Mucosa of rectum (tissue), 2 donors: ENCODE measurements around the gene RARB.

ENCODE experiments used
- H3K27ac ChIP-seq, 2 donors: one replicate each; pipeline ENCODE4 v1.7.0; 2013; ENCODE audit warnings: inconsistent platforms in 2 of 2, low read depth in 2 of 2, low read length in 2 of 2
- H3K27me3 ChIP-seq, 2 donors: one replicate each; pipeline ENCODE4 v1.7.0; 2013; ENCODE audit warnings: low read length in 2 of 2; ENCODE audit not compliant: control insufficient read depth in 2 of 2, insufficient read depth in 2 of 2
- H3K36me3 ChIP-seq, 2 donors: one replicate each; pipeline ENCODE4 v1.7.0; 2013; ENCODE audit warnings: low read length in 2 of 2; ENCODE audit not compliant: control insufficient read depth in 2 of 2, insufficient read depth in 2 of 2
- H3K4me1 ChIP-seq, 2 donors: one replicate each; pipeline ENCODE4 v1.7.0; 2013; ENCODE audit warnings: low read length in 2 of 2, mild to moderate bottlenecking in 1 of 2; ENCODE audit not compliant: control insufficient read depth in 2 of 2, insufficient read depth in 2 of 2
- H3K4me3 ChIP-seq, 2 donors: one replicate each; pipeline ENCODE4 v1.7.0; 2013; ENCODE audit warnings: low read length in 2 of 2
- H3K9ac ChIP-seq, 2 donors: one replicate each; pipeline ENCODE4 v1.7.0; 2013; ENCODE audit warnings: low read length in 2 of 2, low read depth in 1 of 2, mild to moderate bottlenecking in 1 of 2
- H3K9me3 ChIP-seq, 2 donors: one replicate each; pipeline ENCODE4 v1.7.0; 2013; ENCODE audit warnings: low read length in 2 of 2; ENCODE audit not compliant: control insufficient read depth in 2 of 2
- donor health status: healthy.
- donor health status: Normal muscosa, but diverticular disease.

RARB gene

GRCh38 chr3:25513642-25514266 is 85.7 kb downstream of the RARB start:
- Histone ChIP-seq H3K9ac (no peak overlapping the region), H3K27me3 (no peaks in the 10 kb centered on the region), H3K4me1 (no peaks in the 10 kb centered on the region), H3K27ac (no peak overlapping the region), H3K4me3 (no peak overlapping the region), H3K9me3 (no peaks in the 10 kb centered on the region), H3K36me3 (no peaks in the 10 kb centered on the region)

- no peaks in the 10 kb centered on the region for H3K27me3 ChIP-seq
- no peaks in the 10 kb centered on the region for H3K4me1 ChIP-seq
- no peak overlapping the region for H3K27ac ChIP-seq
- no peak overlapping the region for H3K9ac ChIP-seq
- no peaks in the 10 kb centered on the region for H3K36me3 ChIP-seq
- H3K9me3 ChIP-seq = no peaks in the 10 kb centered on the region
- H3K4me3 ChIP-seq = no peak overlapping the region
Measured at GRCh38 chr3:25515171-25515570, 87.1 kb downstream of the RARB start.

- no peak overlapping the region for H3K4me3 ChIP-seq
- H3K36me3 ChIP-seq = no peaks in the 10 kb centered on the region
- H3K27ac ChIP-seq = no peak overlapping the region
- no peaks in the 10 kb centered on the region for H3K9me3 ChIP-seq
- H3K9ac ChIP-seq = no peak overlapping the region
- no peaks in the 10 kb centered on the region for H3K4me1 ChIP-seq
- H3K27me3 ChIP-seq = no peaks in the 10 kb centered on the region
Measured at GRCh38 chr3:25520926-25521559, 93.0 kb downstream of the RARB start.

GRCh38 chr3:25527336-25527735 is 99.3 kb downstream of the RARB start:
- Histone ChIP-seq H3K27ac (no peak overlapping the region), H3K9ac (no peak overlapping the region), H3K27me3 (no peaks in the 10 kb centered on the region), H3K4me3 (no peak overlapping the region), H3K36me3 (no peaks in the 10 kb centered on the region), H3K9me3 (no peaks in the 10 kb centered on the region), H3K4me1 (no peaks in the 10 kb centered on the region)

- H3K27me3 ChIP-seq = no peaks in the 10 kb centered on the region
- no peaks in the 10 kb centered on the region for H3K4me1 ChIP-seq
- H3K36me3 ChIP-seq = no peaks in the 10 kb centered on the region
- no peak overlapping the region for H3K4me3 ChIP-seq
- no peak overlapping the region for H3K27ac ChIP-seq
- H3K9ac ChIP-seq = no peak overlapping the region
- H3K9me3 ChIP-seq = no peaks in the 10 kb centered on the region
Measured at GRCh38 chr3:25527801-25528200, 99.7 kb downstream of the RARB start.

GRCh38 chr3:25531971-25532370 is 103.9 kb downstream of the RARB start:
- Histone ChIP-seq H3K9ac (no peak overlapping the region), H3K4me1 (no peaks in the 10 kb centered on the region), H3K27ac (no peak overlapping the region), H3K27me3 (no peaks in the 10 kb centered on the region), H3K36me3 (no peaks in the 10 kb centered on the region), H3K4me3 (no peak overlapping the region), H3K9me3 (no peaks in the 10 kb centered on the region)

- H3K4me3 ChIP-seq = no peak overlapping the region
- no peaks in the 10 kb centered on the region for H3K36me3 ChIP-seq
- H3K27me3 ChIP-seq = no peaks in the 10 kb centered on the region
- H3K9ac ChIP-seq = no peak overlapping the region
- no peaks in the 10 kb centered on the region for H3K9me3 ChIP-seq
- no peaks in the 10 kb centered on the region for H3K4me1 ChIP-seq
- no peak overlapping the region for H3K27ac ChIP-seq
Measured at GRCh38 chr3:25532431-25533162, 104.5 kb downstream of the RARB start.

GRCh38 chr3:25533399-25533798 is 105.3 kb downstream of the RARB start:
- H3K27me3 ChIP-seq = no peaks in the 10 kb centered on the region
- no peaks in the 10 kb centered on the region for H3K9me3 ChIP-seq
- no peak overlapping the region for H3K27ac ChIP-seq
- no peak overlapping the region for H3K4me3 ChIP-seq
- H3K36me3 ChIP-seq = no peaks in the 10 kb centered on the region
- no peak overlapping the region for H3K9ac ChIP-seq
- no peaks in the 10 kb centered on the region for H3K4me1 ChIP-seq

- Histone ChIP-seq H3K9ac (no peak overlapping the region), H3K27me3 (no peaks in the 10 kb centered on the region), H3K9me3 (no peaks in the 10 kb centered on the region), H3K4me1 (no peaks in the 10 kb centered on the region), H3K36me3 (no peaks in the 10 kb centered on the region), H3K4me3 (no peak overlapping the region), H3K27ac (no peak overlapping the region)
Measured at GRCh38 chr3:25534007-25534406, 105.9 kb downstream of the RARB start.

- no peaks in the 10 kb centered on the region for H3K9me3 ChIP-seq
- no peaks in the 10 kb centered on the region for H3K4me1 ChIP-seq
- H3K27ac ChIP-seq = no peak overlapping the region
- no peaks in the 10 kb centered on the region for H3K36me3 ChIP-seq
- no peak overlapping the region for H3K4me3 ChIP-seq
- no peaks in the 10 kb centered on the region for H3K27me3 ChIP-seq
- no peak overlapping the region for H3K9ac ChIP-seq
Measured at GRCh38 chr3:25536521-25537391, 108.7 kb downstream of the RARB start.
